GM06990 (cell line): ENCODE results near the gene LILRB3.

Experiments used
- DNase-seq: peaks from one replicate; pipeline ENCODE4 v3.0.0-alpha.2; 2011; ENCODE audit not compliant: insufficient read length; ENCODE audit errors: extremely low read depth
- H3K27me3 ChIP-seq: replicated peaks from 2 replicates; pipeline ENCODE4 v1.6.0; 2011; ENCODE audit warnings: low read length; ENCODE audit not compliant: control insufficient read depth, insufficient read depth
- H3K36me3 ChIP-seq: 2 replicates; pipeline ENCODE4 v1.5.1; 2011; ENCODE audit warnings: low read length; ENCODE audit not compliant: control insufficient read depth, insufficient read depth
- H3K4me3 ChIP-seq: replicated peaks from 2 replicates; pipeline ENCODE4 v1.5.1; 2011; ENCODE audit warnings: low read depth, mild to moderate bottlenecking, control low read depth, low read length
- CTCF ChIP-seq: IDR thresholded peaks from 2 replicates; pipeline ENCODE4 v1.5.1; 2011; ENCODE audit warnings: low read length, control low read depth, mild to moderate bottlenecking, inconsistent platforms; ENCODE audit not compliant: insufficient read depth, poor library complexity, severe bottlenecking

LILRB3 gene

DNA sequence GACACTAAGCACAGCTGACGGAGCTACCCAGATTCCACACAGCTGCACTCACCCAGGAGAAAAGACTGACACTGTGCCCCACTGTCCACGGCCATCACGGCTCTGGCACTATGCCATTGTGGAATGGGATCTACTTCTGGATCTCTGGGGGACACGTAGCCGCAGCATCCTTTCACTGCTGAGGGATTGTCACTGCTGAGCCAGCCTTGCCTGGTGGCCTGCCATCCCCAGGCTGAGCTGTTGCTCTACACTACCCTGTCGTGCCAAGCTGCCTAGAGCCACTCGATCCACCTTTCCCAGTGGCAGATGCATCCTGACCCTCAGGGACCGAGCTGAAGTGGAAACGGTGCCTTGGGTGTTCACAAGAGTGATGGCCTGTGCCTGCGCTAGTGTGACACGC is 39.3 kb upstream of the LILRB3 start:
- Histone ChIP-seq H3K36me3 (no peaks in the 10 kb centered on the region), H3K4me3 (no peak overlapping the region), H3K27me3 (peaks cover 2% of the 10 kb centered on the region)
- TF ChIP-seq CTCF: no peak
- no peak for DNase-seq

GRCh38 chr19:54257116-54257480 is 34.3 kb upstream of the LILRB3 start, which contains the start of gene LILRB5:
LILRB5 (minus strand) TSS chr19:54257273; CDS start chr19:54257193, 80 bp downstream.
- Histone ChIP-seq H3K4me3 (no peak within 1 kb of the TSS), H3K27me3 (peaks cover 3% of the 10 kb centered on the region), H3K36me3 (no peaks in the 10 kb centered on the region)
- DNase-seq: no peak
- no peak for TF ChIP-seq CTCF

DNA sequence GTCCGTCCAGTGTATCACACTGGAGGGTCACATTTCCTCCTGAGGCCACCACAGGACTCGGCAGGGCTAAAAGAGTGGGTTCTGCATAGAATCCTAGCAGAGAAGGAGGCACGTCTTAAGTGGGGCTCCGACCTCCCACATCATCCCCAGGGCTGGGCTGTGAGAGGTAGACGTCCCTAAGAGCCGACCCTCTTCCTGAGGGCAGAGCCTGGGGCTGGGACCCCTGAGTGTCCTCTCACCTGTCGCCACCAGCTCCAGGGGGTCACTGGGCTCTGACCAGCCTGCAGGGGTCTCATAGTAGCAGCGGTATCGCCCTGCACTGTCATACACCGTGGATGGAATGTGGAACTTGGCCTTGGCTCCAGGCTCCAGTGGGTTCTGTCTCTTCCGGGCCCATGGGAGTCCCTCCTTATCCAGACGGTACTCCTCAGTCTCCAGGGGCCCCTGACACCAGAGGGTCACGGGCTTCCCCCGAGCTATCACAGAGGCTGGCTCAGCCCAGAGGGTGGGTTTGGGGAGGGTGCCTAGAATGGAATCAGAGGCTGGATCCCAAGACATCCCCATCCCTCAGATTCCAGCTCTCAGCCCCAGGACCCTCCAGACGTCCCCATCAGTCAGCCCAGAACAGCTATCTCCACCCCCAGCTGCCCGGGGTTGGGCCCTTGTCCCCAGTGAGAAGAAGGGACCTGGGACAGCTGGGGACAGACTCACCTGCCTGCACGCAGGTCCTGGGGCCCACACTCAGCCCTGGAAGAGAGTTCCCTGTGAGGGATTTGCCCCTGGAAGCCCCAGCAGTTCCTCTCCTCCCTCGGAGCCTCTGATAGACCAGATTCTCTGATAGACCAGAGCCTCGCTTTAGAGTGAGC is 33.7 kb upstream of the LILRB3 start:
- no peak for TF ChIP-seq CTCF
- Histone ChIP-seq H3K36me3 (no peaks in the 10 kb centered on the region), H3K27me3 (peaks cover 3% of the 10 kb centered on the region), H3K4me3 (no peak overlapping the region)
- no peak for DNase-seq

DNA sequence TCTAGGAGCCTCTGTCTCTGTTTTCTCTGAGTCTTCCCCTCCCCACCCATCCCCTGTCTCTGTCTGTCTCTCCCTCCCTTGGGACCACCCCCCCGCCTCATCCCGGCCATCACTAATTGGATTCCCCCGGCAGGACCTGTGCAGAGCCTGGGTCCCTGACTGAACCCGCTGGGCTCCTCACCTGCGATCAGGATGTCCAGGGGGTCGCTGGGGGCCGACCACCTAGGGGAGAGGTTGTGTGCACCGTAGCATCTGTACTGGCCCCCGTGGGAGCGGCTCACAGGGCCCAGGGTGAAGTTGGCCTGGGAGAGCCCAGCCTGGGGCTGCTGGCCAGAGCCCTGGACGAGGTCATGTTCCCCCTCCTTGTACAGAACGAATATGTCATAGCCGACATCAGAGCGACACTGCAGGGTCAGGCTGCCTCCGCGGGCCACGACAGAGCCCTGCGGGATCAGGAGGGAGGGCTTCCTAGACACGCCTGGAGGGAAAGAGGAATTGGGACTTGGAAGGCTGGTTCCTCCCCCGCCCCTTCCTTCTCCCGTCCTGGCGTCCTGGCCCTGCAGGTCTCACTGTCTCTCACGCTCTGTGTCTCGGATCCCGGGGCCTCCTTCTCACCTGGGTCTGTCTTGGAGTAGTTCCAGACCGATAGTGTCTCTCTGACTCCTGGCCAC is 32.4 kb upstream of the LILRB3 start:
- TF ChIP-seq CTCF: no peak
- DNase-seq: no peak
- Histone ChIP-seq H3K27me3 (peaks cover 3% of the 10 kb centered on the region), H3K4me3 (no peak overlapping the region), H3K36me3 (no peaks in the 10 kb centered on the region)

DNA sequence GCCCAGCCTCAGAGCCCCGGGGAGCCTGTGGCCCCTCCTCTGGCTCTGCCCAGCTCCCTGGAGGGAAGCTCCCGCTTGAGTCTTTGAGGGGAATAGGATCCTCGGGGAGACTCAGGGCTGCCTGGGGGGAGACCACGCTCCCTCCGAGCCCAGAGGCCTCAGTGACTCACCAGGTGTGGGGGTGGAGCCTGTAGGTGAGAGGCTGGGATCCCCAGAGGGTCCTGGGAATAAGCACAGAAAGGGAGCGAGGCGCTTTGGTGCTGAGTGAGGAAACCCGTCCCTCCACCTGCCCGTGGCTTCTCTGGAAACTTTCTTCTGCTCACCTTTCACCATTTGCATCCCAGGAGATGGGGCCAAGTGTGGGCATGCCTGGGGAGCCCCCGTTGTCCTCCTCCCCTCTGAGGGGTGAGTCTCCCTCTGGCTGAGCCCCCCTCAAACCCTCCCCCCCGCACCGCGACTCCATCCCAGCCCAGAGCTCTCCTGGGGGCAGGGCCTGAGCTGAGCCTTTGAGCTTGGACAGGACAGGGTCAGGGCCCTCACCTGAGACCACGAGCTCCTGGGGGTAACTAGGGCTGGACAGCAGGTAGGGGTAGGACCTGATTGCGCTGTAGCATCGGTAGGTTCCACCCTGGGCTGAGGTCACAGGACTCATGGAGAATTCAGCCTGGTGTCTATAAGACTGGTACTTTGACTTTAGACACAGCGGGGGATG is 31.5 kb upstream of the LILRB3 start:
- no peak for TF ChIP-seq CTCF
- H3K27me3 ChIP-seq: peaks cover 1% of the 10 kb centered on the region; the same call in 1 of the 2 replicates
- DNase-seq: no peak

More for the DNA sequence above, 31.5 kb upstream of the LILRB3 start:
- Histone ChIP-seq H3K36me3 (no peaks in the 10 kb centered on the region), H3K4me3 (no peak overlapping the region)
